ENCODE data around the gene SDF4.

- no peak for TF ChIP-seq CTCF (IDR thresholded peaks at IDR 0.05 in 8 of 11, conservative IDR thresholded peaks at IDR 0.05 in 3 of 11)
- no peak for TF ChIP-seq POLR2A (IDR thresholded peaks at IDR 0.05)
- TF ChIP-seq POLR2AphosphoS5 (IDR thresholded peaks at IDR 0.05) = peak in 1 of 3 donors; percentile 50
Observed at GRCh38 chr1:1268284-1268682, 36.5 kb upstream of the SDF4 start.
